Measurements from ENCODE around the gene INSM1. TPM values are rescaled to one million over a fixed set of nuclear protein-coding genes. Genes with fewer than 3 reads are reported as not detected.

Gene INSM1
- total RNA-seq, 1 experiment from 2014 or later = 0.05 TPM

DNA sequence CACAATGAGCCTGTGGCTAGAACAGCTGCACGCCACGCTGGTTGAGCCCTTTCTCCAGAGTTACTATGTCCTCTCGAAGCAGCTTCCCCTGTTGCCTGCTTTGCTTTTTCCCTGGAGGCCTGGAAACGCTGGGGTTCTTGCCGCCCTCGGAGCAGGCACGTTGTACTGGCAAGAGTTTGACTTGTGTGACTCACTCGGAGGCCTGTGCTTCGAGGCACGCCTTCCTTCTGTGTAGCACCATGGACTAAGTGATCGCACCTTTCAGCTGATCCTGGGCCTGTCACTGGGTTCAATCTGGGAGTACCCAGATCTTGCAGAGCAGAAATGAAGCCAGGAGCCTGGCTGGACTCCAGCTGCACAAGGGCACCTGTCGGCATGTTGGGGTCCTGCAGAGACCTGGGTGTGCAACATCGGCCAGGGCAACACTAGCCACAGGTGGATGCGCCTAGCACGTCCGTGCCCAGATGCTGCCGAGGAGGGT lies 5.2 kb downstream of the INSM1 start:
- H3K27me3 ChIP-seq (ENCODE audit: control insufficient read depth, insufficient read depth, low read length) = peaks cover 30% of the 10 kb centered on the region
- H3K4me1 ChIP-seq (ENCODE audit: control insufficient read depth, insufficient read depth, low read length) = peaks cover 3% of the 10 kb centered on the region
- BruUV-seq (replicated peaks) = no TSS peak
- ChIA-PET CTCF (no interaction called here), POLR2A (no interaction called here)
- TF ChIP-seq, protein P1, sequence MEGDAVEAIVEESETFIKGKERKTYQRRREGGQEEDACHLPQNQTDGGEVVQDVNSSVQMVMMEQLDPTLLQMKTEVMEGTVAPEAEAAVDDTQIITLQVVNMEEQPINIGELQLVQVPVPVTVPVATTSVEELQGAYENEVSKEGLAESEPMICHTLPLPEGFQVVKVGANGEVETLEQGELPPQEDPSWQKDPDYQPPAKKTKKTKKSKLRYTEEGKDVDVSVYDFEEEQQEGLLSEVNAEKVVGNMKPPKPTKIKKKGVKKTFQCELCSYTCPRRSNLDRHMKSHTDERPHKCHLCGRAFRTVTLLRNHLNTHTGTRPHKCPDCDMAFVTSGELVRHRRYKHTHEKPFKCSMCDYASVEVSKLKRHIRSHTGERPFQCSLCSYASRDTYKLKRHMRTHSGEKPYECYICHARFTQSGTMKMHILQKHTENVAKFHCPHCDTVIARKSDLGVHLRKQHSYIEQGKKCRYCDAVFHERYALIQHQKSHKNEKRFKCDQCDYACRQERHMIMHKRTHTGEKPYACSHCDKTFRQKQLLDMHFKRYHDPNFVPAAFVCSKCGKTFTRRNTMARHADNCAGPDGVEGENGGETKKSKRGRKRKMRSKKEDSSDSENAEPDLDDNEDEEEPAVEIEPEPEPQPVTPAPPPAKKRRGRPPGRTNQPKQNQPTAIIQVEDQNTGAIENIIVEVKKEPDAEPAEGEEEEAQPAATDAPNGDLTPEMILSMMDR (IDR thresholded peaks at IDR 0.05) = no peak
- TF ChIP-seq, protein P2, sequence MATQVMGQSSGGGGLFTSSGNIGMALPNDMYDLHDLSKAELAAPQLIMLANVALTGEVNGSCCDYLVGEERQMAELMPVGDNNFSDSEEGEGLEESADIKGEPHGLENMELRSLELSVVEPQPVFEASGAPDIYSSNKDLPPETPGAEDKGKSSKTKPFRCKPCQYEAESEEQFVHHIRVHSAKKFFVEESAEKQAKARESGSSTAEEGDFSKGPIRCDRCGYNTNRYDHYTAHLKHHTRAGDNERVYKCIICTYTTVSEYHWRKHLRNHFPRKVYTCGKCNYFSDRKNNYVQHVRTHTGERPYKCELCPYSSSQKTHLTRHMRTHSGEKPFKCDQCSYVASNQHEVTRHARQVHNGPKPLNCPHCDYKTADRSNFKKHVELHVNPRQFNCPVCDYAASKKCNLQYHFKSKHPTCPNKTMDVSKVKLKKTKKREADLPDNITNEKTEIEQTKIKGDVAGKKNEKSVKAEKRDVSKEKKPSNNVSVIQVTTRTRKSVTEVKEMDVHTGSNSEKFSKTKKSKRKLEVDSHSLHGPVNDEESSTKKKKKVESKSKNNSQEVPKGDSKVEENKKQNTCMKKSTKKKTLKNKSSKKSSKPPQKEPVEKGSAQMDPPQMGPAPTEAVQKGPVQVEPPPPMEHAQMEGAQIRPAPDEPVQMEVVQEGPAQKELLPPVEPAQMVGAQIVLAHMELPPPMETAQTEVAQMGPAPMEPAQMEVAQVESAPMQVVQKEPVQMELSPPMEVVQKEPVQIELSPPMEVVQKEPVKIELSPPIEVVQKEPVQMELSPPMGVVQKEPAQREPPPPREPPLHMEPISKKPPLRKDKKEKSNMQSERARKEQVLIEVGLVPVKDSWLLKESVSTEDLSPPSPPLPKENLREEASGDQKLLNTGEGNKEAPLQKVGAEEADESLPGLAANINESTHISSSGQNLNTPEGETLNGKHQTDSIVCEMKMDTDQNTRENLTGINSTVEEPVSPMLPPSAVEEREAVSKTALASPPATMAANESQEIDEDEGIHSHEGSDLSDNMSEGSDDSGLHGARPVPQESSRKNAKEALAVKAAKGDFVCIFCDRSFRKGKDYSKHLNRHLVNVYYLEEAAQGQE (IDR thresholded peaks at IDR 0.05; ENCODE audit: insufficient read depth in 1 of 2, low read depth in 2 of 2, low read length in 1 of 2) = no peak
- TF ChIP-seq SIN3A (IDR thresholded peaks at IDR 0.05; ENCODE audit: borderline replicate concordance, insufficient read depth, low read depth, low read length) = no peak
- TF ChIP-seq TCF7L2 (IDR thresholded peaks at IDR 0.05; ENCODE audit: low read depth, low read length) = no peak
- TF ChIP-seq POLR2AphosphoS5 (IDR thresholded peaks at IDR 0.05; ENCODE audit: low read depth, low read length) = no peak
- no peak overlapping the region for H3K27ac ChIP-seq (ENCODE audit: low read length)
- H3K36me3 ChIP-seq (ENCODE audit: control insufficient read depth, insufficient read depth, low read length) = no peaks in the 10 kb centered on the region
- no peaks in the 10 kb centered on the region for H3K9me3 ChIP-seq (ENCODE audit: control insufficient read depth, insufficient read depth, low read depth, low read length)
- ATAC-seq = no peak
- no peak for DNase-seq (ENCODE audit: low read depth, low spot score)
- no peak overlapping the region for H3K4me3 ChIP-seq (ENCODE audit: low read depth in 2 of 2, low read length in 2 of 2)
- in situ Hi-C loops (cut with HindIII; ENCODE audit: low pct_unique_long_range_greater_than_20kb, low sequenced_read_pairs) = no loop called here
- intact Hi-C loops (cut with micrococcal nuclease; ENCODE audit: unreplicated experiment) = no loop called here

DNA sequence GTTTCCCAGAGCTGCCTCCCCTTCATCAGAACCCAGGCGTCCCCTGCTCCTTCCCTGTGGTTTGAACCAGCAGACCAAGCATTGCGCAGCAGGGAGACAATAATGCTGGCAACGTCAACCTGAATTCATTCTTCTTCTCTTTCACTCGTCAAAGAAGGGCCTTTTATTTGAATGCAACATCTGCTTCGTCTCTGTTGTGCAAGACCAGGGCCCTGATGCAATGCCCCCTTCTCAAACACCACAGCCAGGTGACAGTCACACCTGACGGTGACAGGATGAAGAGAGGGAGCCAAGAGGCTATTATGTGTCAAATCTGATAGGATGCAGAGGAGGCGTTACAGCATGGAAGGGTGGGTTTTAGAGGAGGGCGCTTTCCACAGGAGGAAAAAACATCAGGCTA lies 8.0 kb downstream of the INSM1 start:
- no peak for ATAC-seq
- H3K4me3 ChIP-seq (ENCODE audit: low read depth in 2 of 2, low read length in 2 of 2) = no peak overlapping the region
- in situ Hi-C loops (cut with HindIII; ENCODE audit: low pct_unique_long_range_greater_than_20kb, low sequenced_read_pairs) (no loop called here), intact Hi-C loops (cut with micrococcal nuclease; ENCODE audit: unreplicated experiment) (no loop called here)
- no peak for DNase-seq (ENCODE audit: low read depth, low spot score)
- TF ChIP-seq, protein P2 (IDR thresholded peaks at IDR 0.05; ENCODE audit: insufficient read depth in 1 of 2, low read depth in 2 of 2, low read length in 1 of 2) = no peak
- no peak for TF ChIP-seq SIN3A (IDR thresholded peaks at IDR 0.05; ENCODE audit: borderline replicate concordance, insufficient read depth, low read depth, low read length)
- TF ChIP-seq, protein P1 (IDR thresholded peaks at IDR 0.05) = no peak
- TF ChIP-seq TCF7L2 (IDR thresholded peaks at IDR 0.05; ENCODE audit: low read depth, low read length) = no peak
- no peaks in the 10 kb centered on the region for H3K4me1 ChIP-seq (ENCODE audit: control insufficient read depth, insufficient read depth, low read length)
- no TSS peak for BruUV-seq (replicated peaks)
- no peaks in the 10 kb centered on the region for H3K36me3 ChIP-seq (ENCODE audit: control insufficient read depth, insufficient read depth, low read length)
- 0 out of 2 replicates have a peak, but pooled peaks cover 4% of the 10 kb centered on the region for H3K9me3 ChIP-seq (ENCODE audit: control insufficient read depth, insufficient read depth, low read depth, low read length)
- no peak overlapping the region for H3K27ac ChIP-seq (ENCODE audit: low read length)
- peaks cover 23% of the 10 kb centered on the region for H3K27me3 ChIP-seq (ENCODE audit: control insufficient read depth, insufficient read depth, low read length)
- ChIA-PET POLR2A (no interaction called here), CTCF (no interaction called here)
